GM19099 (cell line): ENCODE measurements around the gene WNK1.

Experiments used
- POLR2A ChIP-seq: IDR thresholded peaks from 3 replicates; pipeline ENCODE4 v1.6.1; 2011; ENCODE audit warnings: low read depth; ENCODE audit not compliant: insufficient read length; ENCODE audit errors: extremely low read depth

The WNK1 gene

DNA sequence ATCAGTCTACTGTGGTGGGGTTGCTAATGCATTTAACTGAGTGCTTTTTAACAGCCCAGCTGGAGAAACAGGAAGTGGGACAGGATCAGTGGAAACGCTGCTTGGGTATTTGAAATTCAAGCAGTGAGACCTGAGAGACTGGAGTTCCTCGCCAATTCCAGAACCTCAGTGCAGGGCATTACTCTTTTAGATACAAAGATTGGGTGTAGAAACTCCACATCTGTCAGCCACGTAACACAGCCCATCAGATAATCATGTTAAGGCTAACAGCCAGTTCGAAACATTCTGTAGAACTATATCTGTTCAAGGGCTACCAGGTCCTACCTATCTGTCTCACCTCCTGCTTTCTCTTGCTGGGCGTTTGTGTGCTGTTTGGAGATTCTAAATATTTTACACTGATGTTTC is 151.6 kb downstream of the WNK1 start:
- no peak for TF ChIP-seq POLR2A

DNA sequence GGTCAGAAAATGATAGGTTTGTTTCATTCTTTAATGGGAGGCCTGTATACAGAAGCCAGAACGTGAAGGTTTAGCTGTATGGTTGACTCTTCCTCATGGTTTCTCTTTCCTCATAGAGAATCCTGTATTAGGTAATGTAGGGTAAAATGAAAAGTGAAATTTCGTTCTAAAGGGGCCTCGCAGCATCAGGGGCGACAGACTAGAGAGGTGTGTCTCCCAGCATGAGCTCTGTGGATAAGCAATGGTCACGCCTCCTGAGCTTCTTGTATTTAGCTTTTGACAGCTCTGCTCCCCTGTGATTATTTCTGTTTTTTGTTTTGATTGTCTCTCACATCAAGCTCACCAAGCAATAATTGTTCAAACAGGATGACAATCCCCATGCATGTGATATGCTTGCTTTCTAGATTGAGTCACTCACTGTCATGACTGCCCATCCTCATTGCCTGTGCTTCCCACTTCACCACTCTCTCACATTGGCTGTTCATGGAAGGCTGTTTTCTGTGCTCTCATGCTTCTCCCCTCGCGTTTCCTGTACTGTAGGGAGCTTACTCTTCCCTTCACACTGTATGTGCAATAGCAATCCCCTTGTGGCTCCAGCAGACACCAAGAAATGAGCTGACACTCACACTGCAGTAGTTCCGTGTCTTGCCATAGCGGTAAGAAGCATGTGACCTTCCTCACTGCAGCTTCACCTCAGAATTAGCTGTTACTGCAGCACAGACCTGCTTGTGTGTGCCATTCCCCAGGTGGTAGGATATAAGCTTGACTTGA is 153.1 kb downstream of the WNK1 start:
- no peak for TF ChIP-seq POLR2A

- TF ChIP-seq POLR2A: no peak
Measured at GRCh38 chr12:906062-906585, 153.7 kb downstream of the WNK1 start.

- no peak for TF ChIP-seq POLR2A
Measured at GRCh38 chr12:907413-908185, 155.2 kb downstream of the WNK1 start.

DNA sequence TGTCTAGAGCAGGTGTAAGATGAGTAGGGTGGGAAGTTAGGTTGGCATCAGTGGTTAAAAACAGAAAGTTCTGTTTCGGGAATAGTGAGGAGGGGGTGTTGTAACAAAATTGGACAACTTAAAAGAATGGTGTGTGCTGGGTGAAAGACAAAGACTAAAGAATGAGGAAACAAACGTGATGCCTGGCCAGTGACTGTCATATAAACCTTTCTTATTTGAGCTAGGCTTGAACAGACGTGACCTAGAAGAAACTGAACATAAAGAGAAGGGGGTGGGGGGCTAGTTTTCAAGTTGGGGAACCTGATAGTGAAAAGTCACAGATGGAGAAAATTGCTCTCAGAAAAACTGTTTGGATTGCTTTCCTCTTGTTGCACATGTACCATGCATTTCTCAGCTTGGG is 157.5 kb downstream of the WNK1 start:
- no peak for TF ChIP-seq POLR2A

DNA sequence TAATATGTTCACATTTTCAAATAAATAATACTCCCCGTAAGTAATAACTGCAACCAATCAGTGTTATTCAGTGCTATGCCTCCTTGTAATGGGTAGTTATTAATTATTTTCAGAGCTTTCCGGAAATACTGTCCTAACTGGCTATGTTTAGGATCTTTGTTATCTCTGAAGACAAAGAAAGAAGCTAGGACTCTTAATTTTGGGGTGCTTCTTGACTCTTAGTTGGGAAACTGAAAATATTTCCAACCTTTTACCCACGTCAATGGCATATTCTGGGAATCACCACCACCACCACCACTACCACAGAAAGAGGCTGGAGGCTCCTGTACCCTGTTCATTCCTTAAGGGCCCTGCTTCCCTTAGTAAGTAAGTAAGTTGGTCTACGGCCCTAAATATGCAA is 158.0 kb downstream of the WNK1 start:
- no peak for TF ChIP-seq POLR2A

DNA sequence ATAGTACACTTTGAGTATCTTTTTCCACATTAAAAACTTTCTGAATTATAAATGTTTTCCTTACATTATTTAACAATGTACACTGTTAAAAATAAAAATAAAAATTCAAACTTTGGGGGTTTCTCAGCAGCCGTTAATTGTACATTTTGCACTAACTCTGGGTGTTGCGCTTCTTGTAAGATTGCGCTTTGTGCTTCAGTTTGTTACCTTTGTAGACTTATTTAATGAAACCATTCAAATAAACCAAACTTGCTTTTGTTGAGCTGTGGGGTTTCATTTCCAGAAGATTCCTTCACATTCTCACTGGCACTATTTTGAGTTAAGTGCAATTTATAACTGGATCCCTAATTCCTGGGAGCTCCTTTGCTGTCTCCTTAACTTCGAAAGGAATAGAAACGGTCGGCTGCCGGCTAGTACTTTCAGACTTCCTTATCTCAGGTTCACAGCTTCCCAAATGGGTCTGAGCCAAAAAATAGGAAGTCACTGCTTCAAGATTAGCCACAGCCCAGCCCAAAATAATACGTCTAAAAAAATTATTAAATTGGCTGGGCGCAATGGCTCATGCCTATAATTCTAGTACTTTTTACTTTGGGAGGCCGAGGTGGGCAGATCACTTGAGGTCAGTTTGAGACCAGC is 158.9 kb downstream of the WNK1 start:
- no peak for TF ChIP-seq POLR2A

DNA sequence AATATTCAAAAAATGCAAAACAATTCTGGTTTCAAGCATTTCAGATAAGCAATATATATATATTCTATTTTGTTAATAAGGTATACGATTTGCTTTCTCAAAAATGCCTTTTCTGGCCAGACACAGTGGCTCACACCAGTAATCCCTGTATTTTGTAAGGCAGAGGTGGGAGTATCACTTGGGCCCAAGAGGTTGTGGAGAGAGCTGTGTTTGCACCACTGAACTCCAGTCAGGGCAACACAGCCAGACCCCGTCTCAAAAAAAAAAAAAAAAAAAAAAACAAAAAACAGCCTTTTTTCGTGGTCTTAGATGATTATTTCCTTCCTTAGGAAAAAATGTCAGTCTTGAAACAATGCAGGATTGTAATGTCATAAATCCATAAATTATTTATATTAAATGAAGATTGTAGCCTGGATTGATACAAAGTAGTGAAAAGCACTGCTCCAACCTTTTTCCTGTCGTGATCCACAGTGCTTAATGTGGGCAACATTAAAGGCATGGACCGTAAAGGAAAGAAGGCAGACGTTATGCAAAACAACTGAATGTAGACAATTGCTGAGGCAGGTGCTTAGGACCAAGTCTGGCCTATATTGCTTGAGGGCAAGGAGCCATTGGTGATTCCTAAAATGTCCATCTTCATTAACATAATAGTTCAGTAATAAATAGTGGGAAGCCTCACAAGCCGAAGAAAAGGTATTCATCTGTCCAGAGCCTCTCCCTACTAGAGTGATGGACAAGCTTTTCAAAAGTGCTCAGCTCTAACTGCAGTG is 160.3 kb downstream of the WNK1 start:
- no peak for TF ChIP-seq POLR2A

- no peak for TF ChIP-seq POLR2A
Measured at GRCh38 chr12:913919-914698, 161.7 kb downstream of the WNK1 start.

DNA sequence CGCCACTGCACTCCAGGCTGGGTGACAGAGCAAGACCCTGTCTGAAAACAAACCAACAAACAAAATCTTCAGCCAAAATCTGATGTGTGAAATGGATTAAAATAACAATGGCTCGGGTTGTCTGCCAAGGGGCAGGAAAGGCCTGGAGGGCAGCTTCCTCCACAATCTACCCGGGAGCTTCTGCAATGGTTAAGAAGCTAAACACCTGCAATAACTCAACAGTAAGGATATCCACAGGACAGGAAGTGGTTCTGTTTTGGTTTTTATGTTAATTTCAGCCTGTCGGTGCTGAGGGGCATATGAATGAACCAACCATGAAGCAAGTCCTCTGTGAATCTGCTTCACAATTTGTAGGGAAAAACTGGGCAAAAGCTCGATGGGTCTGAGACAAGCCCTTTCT is 162.7 kb downstream of the WNK1 start:
- TF ChIP-seq POLR2A: no peak

GRCh38 chr12:916240-916639 is 163.9 kb downstream of the WNK1 start:
- TF ChIP-seq POLR2A: no peak

- no peak for TF ChIP-seq POLR2A
Measured at GRCh38 chr12:916712-917445, 164.5 kb downstream of the WNK1 start.

DNA sequence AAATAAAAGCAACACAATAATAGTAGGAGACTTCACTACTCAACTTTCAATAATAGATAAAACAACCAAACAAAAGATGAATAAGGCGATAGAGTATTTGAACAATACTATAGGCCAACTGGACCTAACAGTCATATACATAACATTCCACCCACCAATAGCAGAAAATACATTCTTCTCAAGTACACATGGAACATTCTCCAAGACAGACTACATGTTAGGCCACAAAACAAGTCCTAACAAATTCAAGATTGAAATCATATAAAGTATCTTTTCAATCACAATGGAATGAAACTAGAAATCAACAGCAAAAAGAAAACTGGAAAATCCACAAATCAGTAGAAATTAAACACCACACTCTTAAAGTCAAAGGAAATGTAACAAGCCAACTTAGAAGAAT is 168.3 kb downstream of the WNK1 start:
- TF ChIP-seq POLR2A: no peak

DNA sequence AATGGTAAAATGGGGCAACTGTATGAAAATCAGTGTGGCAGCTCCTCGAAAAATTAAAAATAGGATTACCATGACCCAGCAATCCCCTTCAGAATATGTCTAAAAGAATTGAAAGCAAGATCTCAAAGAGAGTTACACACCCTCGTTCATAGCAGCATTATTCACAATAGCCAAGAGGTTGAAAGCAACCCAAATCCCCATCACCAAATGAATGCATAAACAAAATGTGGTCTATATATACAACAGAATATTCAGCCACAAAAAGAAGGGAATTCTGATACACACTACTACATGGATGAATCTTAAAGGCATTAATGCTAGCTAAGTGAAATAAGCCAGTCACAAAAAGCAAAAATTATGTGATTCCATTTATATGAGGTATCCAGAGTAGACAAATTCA is 169.9 kb downstream of the WNK1 start:
- no peak for TF ChIP-seq POLR2A

DNA sequence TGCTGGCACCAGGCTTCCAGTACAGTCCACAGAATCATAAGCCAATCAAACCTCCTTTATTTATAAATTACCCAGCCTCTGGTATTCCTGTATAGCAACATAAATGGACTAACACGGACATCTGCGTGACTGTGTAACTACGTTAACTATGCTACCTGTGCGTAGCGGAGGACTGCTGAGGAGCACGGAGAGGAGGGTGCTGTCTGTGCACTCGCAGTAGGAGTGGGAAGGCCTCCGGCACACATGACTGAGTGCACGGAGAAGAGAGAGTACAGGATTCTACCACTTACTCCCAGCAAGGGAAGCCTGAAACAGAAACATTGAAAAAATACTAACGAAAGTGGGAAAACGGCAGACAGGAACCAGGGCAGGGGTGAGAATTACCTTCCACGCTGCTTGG is 174.3 kb downstream of the WNK1 start:
- no peak for TF ChIP-seq POLR2A
